Fibroblast of gingiva (primary cell): ENCODE results near the gene MITF.

Experiments
- DNase-seq: peaks from one replicate; pipeline ENCODE4 v3.0.0-alpha.2; 2011; ENCODE audit warnings: low read depth

MITF gene

GRCh38 chr3:69838217-69838616 lies 99.0 kb downstream of the MITF start:
- peak; percentile 94 for DNase-seq

GRCh38 chr3:69838696-69839515 lies 99.6 kb downstream of the MITF start:
- no peak for DNase-seq

GRCh38 chr3:69842351-69842750 lies 103.1 kb downstream of the MITF start:
- no peak for DNase-seq

GRCh38 chr3:69842789-69843188 lies 103.5 kb downstream of the MITF start:
- DNase-seq = no peak

- no peak for DNase-seq
These were observed 105.4 kb downstream of the MITF start for GRCh38 chr3:69844706-69845105.

- no peak for DNase-seq
These were observed 108.0 kb downstream of the MITF start for GRCh38 chr3:69847303-69847702.

- no peak for DNase-seq
These were observed 108.8 kb downstream of the MITF start for GRCh38 chr3:69848113-69848512.

GRCh38 chr3:69850849-69851248 lies 111.6 kb downstream of the MITF start:
- no peak for DNase-seq

GRCh38 chr3:69853027-69853426 lies 113.8 kb downstream of the MITF start:
- no peak for DNase-seq

- DNase-seq = peak; percentile 42
These were observed 116.3 kb downstream of the MITF start for GRCh38 chr3:69855436-69856162.

- no peak for DNase-seq
These were observed 117.9 kb downstream of the MITF start for GRCh38 chr3:69856965-69857705.

- DNase-seq = no peak
These were observed 122.3 kb downstream of the MITF start for GRCh38 chr3:69861556-69861955.

- DNase-seq = no peak
These were observed 124.9 kb downstream of the MITF start for GRCh38 chr3:69864141-69864540.

GRCh38 chr3:69864766-69865165 lies 125.5 kb downstream of the MITF start:
- DNase-seq = peak; percentile 49

- DNase-seq = no peak
These were observed 126.8 kb downstream of the MITF start for GRCh38 chr3:69865925-69866679.

GRCh38 chr3:69866988-69867720 lies 127.9 kb downstream of the MITF start:
- no peak for DNase-seq

GRCh38 chr3:69867941-69868505 lies 128.8 kb downstream of the MITF start:
- peak; percentile 45 for DNase-seq

GRCh38 chr3:69868841-69869420 lies 129.7 kb downstream of the MITF start:
- no peak for DNase-seq

GRCh38 chr3:69869643-69870042 lies 130.4 kb downstream of the MITF start:
- peak; percentile 44 for DNase-seq

- DNase-seq = no peak
These were observed 132.0 kb downstream of the MITF start for GRCh38 chr3:69871251-69871650.

- no peak for DNase-seq
These were observed 132.6 kb downstream of the MITF start for GRCh38 chr3:69871868-69872267.
